GM12878 (cell line): Measurements from ENCODE around the gene CLEC20A. TPM values are rescaled to one million over a fixed set of nuclear protein-coding genes. Genes with fewer than 3 reads are reported as not detected.

Experiments
- ATAC-seq: fragments of 200-7000 bp; cut with Tn5 transposase; 3 replicates; pipeline ENCODE4 v1.9.1; 2020; ENCODE audit warnings: mild to moderate bottlenecking, moderate library complexity
- BruUV-seq: library from RNA; stranded (reverse); fragments of 400-500 nt; replicated peaks from 2 replicates; lab custom pipeline; 2021; lab: Mats Ljungman, UMichigan
- CTCF ChIA-PET: fragments of 300-600 bp; sonication (Branson Sonifier 250); formaldehyde crosslinking; extraction: SDS; loops from one replicate; lab custom pipeline; 2021; ENCODE audit warnings: inconsistent platforms; lab: Yijun Ruan, JAX
- POLR2A ChIA-PET: fragments of 350-600 bp; formaldehyde crosslinking; extraction: SDS; loops from one replicate; lab custom pipeline; 2021; ENCODE audit warnings: inconsistent platforms; lab: Charles Lee
- RAD21 ChIA-PET: fragments of 300-600 bp; sonication (Branson Sonifier 250); formaldehyde crosslinking; loops from one replicate; lab custom pipeline; 2023; ENCODE audit warnings: antibody characterized with exemption; ENCODE audit not compliant: unreplicated experiment; lab: Charles Lee
- SMC1A ChIA-PET: fragments of 300-600 bp; sonication (Branson Sonifier 250); formaldehyde crosslinking; loops from one replicate; lab custom pipeline; 2023; ENCODE audit not compliant: unreplicated experiment, uncharacterized antibody; lab: Charles Lee
- DNase-seq: peaks from one replicate; pipeline ENCODE4 v3.0.0-alpha.2; 2011; ENCODE audit warnings: low read depth, low spot score
- FAIRE-seq: peaks from 3 replicates; lab custom pipeline; 2011; peaks lifted over from hg19 to GRCh38; lab: Jason Lieb, UNC
- H2AFZ ChIP-seq: 2 replicates; pipeline ENCODE4 v1.6.0; 2011; ENCODE audit warnings: low read depth, low read length, control low read depth; ENCODE audit not compliant: control insufficient read depth
- H3K27ac ChIP-seq: 2 replicates; pipeline ENCODE4 v1.5.1; 2011; ENCODE audit warnings: control low read depth; ENCODE audit not compliant: control insufficient read depth, insufficient read depth
- H3K27me3 ChIP-seq, 2 experiments: replicated peaks in 1 of 2; 2 replicates each; pipeline versions ENCODE4 v1.6.0 to v1.6.1; 2011; ENCODE audit warnings: low read length in 1 of 2; ENCODE audit not compliant: control insufficient read depth in 2 of 2, insufficient read depth in 2 of 2
- H3K36me3 ChIP-seq, 2 experiments: 2 replicates each; pipeline ENCODE4 v1.5.1; 2011; ENCODE audit warnings: low read length in 1 of 2; ENCODE audit not compliant: control insufficient read depth in 2 of 2, insufficient read depth in 2 of 2
- H3K4me1 ChIP-seq: 2 replicates; pipeline ENCODE4 v1.6.1; 2011; ENCODE audit warnings: mild to moderate bottlenecking, low read length, moderate library complexity, mixed read lengths; ENCODE audit not compliant: control insufficient read depth, insufficient read depth
- H3K4me2 ChIP-seq: 2 replicates; pipeline ENCODE4 v1.6.0; 2011; ENCODE audit warnings: control low read depth; ENCODE audit not compliant: control insufficient read depth, insufficient read depth
- H3K4me3 ChIP-seq: fragments of 200-600 bp; sonication (generic); 2 replicates; pipeline ENCODE4 v1.5.1; 2016
- H3K79me2 ChIP-seq: 2 replicates; pipeline ENCODE4 v1.6.0; 2011; ENCODE audit warnings: low read length; ENCODE audit not compliant: control insufficient read depth, insufficient read depth
- H3K9ac ChIP-seq: 2 replicates; pipeline ENCODE4 v1.8.0; 2011; ENCODE audit warnings: low read length, control low read depth, mixed read lengths; ENCODE audit not compliant: control insufficient read depth, insufficient read depth
- H3K9me3 ChIP-seq: replicated peaks from 3 replicates; pipeline ENCODE4 v1.5.1; 2011; ENCODE audit warnings: mild to moderate bottlenecking, low read length; ENCODE audit not compliant: control insufficient read depth, insufficient read depth
- H4K20me1 ChIP-seq: 2 replicates; pipeline ENCODE4 v1.6.0; 2011; ENCODE audit not compliant: control insufficient read depth, insufficient read depth
- ASH2L ChIP-seq: fragments of 300-600, 200-600 bp; sonication (generic); IDR thresholded peaks from 2 replicates; pipeline ENCODE4 v1.6.1; 2017; ENCODE audit warnings: low read depth, mild to moderate bottlenecking, borderline replicate concordance
- BRCA1 ChIP-seq: IDR thresholded peaks from 2 replicates; pipeline ENCODE4 v1.6.1; 2011; ENCODE audit warnings: low read depth, low read length, improper control_type of control experiment
- ESRRA ChIP-seq: IDR thresholded peaks from 2 replicates; pipeline ENCODE4 v1.6.1; 2012; ENCODE audit warnings: mild to moderate bottlenecking, low read length, improper control_type of control experiment
- GATAD2B ChIP-seq: fragments of 450-650 bp; conservative IDR thresholded peaks from 2 replicates; pipeline ENCODE4 v1.6.1; 2017; ENCODE audit warnings: low read depth, mild to moderate bottlenecking, moderate library complexity
- HCFC1 ChIP-seq: fragments of 150-350 bp; IDR thresholded peaks from 2 replicates; pipeline ENCODE4 v1.6.1; 2014; ENCODE audit warnings: low read length
- IRF4 ChIP-seq: IDR thresholded peaks from 2 replicates; pipeline ENCODE4 v1.6.1; 2011; ENCODE audit warnings: low read depth, low read length
- KAT2A ChIP-seq: conservative IDR thresholded peaks from 2 replicates; pipeline ENCODE4 v1.6.1; 2011; ENCODE audit warnings: low read depth, low read length; ENCODE audit not compliant: control insufficient read depth
- KDM1A ChIP-seq: fragments of 200-600 bp; sonication (generic); IDR thresholded peaks from 2 replicates; pipeline ENCODE4 v1.6.1; 2016; ENCODE audit warnings: borderline replicate concordance
- NFIC ChIP-seq: IDR thresholded peaks from 2 replicates; pipeline ENCODE4 v1.6.1; 2012; ENCODE audit warnings: low read depth, mild to moderate bottlenecking, inconsistent platforms, low read length, moderate library complexity
- POLR2A ChIP-seq: IDR thresholded peaks from 2 replicates; pipeline ENCODE4 v1.6.1; 2011; ENCODE audit warnings: low read depth, mild to moderate bottlenecking, low read length
- POLR2AphosphoS2 ChIP-seq: IDR thresholded peaks from 2 replicates; pipeline ENCODE4 v1.6.1; 2011; ENCODE audit warnings: low read depth, mild to moderate bottlenecking, low read length, improper control_type of control experiment, moderate library complexity
- SIN3A ChIP-seq: IDR thresholded peaks from 2 replicates; pipeline ENCODE4 v1.6.1; 2012; ENCODE audit warnings: low read depth, low read length, improper control_type of control experiment
- TARDBP ChIP-seq: IDR thresholded peaks from 2 replicates; pipeline ENCODE4 v1.6.1; 2016; ENCODE audit warnings: borderline replicate concordance
- ZNF217 ChIP-seq: fragments of 450-650 bp; IDR thresholded peaks from 2 replicates; pipeline ENCODE4 v1.6.1; 2017; ENCODE audit warnings: antibody characterized with exemption, mild to moderate bottlenecking
- ZNF24 ChIP-seq: fragments of 450-650 bp; IDR thresholded peaks from 2 replicates; pipeline ENCODE4 v1.6.1; 2017; ENCODE audit warnings: antibody characterized with exemption, mild to moderate bottlenecking
- WGBS: methylation state at CpG from one replicate; pipeline ENCODE4 v1.1.6; 2016; ENCODE audit warnings: low lambda C conversion rate; ENCODE audit not compliant: insufficient replicate concordance, insufficient coverage; ENCODE audit errors: missing lambda C conversion rate; 5-methylcytosine and 5-hydroxymethylcytosine counted together
- in situ Hi-C: fragments of 300-500 bp; cut with MboI; formaldehyde crosslinking; loops from 9 replicates; pipeline ENCODE4 v1.14.3; 2018; ENCODE audit warnings: mixed read lengths
- intact Hi-C: fragments of 100-400 bp; cut with micrococcal nuclease; formaldehyde crosslinking; loops from one replicate; pipeline ENCODE4 v1.14.2; 2022; ENCODE audit not compliant: unreplicated experiment
- polyA plus RNA-seq, 11 experiments: library from polyadenylated mRNA; depleted of rRNA in 4 of 11; unstranded in 6 of 11; stranded (reverse) in 5 of 11; fragments of >200 nt; fragmentation: Nextera tagmentation in 4 of 11; fragmentation: Illumina TruSeq in 1 of 11; extraction: Ambion mirVana in 4 of 11; extraction: Trizol in 1 of 11; gene quantifications; 1 replicate in 1 of 11; 2 replicates in 10 of 11; pipeline versions ENCODE4 v1.2.1 to v1.2.3, GENCODE V29; 2011 to 2016; ENCODE audit warnings: inconsistent platforms in 2 of 11, missing spikeins in 2 of 11, low read depth in 1 of 11
- total RNA-seq, 4 experiments: library from RNA; depleted of rRNA in 3 of 4; stranded (reverse); fragments of >200 nt in 3 of 4; fragmentation: Illumina TruSeq in 1 of 4; extraction: Trizol in 1 of 4; gene quantifications; 2 replicates each; pipeline versions ENCODE4 v1.2.1 to v1.2.3, GENCODE V29; 2013 to 2021
- TF ChIP-seq, protein P1 (sequence below): IDR thresholded peaks from 2 replicates; pipeline ENCODE4 v1.6.1; 2012; ENCODE audit warnings: low read depth, low read length, improper control_type of control experiment
- TF ChIP-seq, protein P2 (sequence below): fragments of 150-350 bp; IDR thresholded peaks from 2 replicates; pipeline ENCODE4 v1.6.1; 2014; ENCODE audit warnings: mild to moderate bottlenecking, low read depth, low read length
- TF ChIP-seq, protein P3 (sequence below): fragments of 450-650 bp; formaldehyde crosslinking; IDR thresholded peaks from 2 replicates; pipeline ENCODE4 v1.5.0; 2022; ENCODE audit warnings: mild to moderate bottlenecking, missing genetic modification characterization

CLEC20A gene
- total and polyA plus RNA-seq, 10 of the 15 experiments (the other 5 are each of a cell fraction or from before 2014, with no cell fraction given): not detected

DNA sequence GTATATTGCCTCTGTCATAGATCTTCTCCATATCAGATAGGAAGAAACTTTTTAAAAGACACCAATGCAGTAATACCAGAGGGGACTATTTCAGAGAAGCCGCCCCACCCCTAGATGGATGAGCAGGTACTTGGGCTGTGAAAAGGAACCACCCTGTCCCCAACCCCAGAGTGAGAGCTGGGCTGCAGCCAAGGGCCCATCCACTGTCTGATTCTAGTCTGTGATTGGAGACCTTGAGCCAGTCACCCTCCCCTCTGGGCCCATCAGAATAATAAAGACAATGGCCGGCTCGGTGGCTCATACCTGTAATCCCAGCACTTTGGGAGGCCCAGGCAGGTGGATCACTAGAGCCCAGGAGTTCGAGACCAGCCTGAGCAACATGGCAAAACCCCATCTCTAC is 5.0 kb downstream of the CLEC20A start (continued):
- no peak for TF ChIP-seq KAT2A
- TF ChIP-seq, protein P1, sequence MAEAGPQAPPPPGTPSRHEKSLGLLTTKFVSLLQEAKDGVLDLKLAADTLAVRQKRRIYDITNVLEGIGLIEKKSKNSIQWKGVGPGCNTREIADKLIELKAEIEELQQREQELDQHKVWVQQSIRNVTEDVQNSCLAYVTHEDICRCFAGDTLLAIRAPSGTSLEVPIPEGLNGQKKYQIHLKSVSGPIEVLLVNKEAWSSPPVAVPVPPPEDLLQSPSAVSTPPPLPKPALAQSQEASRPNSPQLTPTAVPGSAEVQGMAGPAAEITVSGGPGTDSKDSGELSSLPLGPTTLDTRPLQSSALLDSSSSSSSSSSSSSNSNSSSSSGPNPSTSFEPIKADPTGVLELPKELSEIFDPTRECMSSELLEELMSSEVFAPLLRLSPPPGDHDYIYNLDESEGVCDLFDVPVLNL: no peak

DNA sequence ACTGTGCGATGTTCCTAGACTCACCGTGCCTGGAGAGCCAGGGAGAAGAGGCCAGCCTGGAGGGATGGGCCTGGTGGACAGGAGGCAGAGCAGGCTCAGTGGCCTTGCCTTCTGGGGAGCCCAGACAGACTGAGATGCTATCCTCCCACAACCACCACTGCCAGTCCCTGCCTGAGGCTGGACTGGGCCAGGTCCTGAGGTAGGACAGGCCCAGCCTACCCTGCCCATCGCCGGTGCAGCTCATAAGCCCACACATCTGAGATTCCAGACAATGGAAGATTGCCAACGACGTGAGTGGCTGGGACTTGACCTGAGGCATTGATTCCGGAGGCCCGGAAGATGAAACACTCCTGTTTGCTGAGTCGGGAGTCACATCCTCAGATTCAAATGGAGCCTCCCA is 5.8 kb downstream of the CLEC20A start:
- SMC1A ChIA-PET: no interaction called here
- no peak overlapping the region for H3K4me2 ChIP-seq
- TF ChIP-seq GATAD2B: no peak
- no peak for TF ChIP-seq POLR2A
- TF ChIP-seq IRF4: no peak
- no peak for TF ChIP-seq ASH2L
- TF ChIP-seq, protein P2, sequence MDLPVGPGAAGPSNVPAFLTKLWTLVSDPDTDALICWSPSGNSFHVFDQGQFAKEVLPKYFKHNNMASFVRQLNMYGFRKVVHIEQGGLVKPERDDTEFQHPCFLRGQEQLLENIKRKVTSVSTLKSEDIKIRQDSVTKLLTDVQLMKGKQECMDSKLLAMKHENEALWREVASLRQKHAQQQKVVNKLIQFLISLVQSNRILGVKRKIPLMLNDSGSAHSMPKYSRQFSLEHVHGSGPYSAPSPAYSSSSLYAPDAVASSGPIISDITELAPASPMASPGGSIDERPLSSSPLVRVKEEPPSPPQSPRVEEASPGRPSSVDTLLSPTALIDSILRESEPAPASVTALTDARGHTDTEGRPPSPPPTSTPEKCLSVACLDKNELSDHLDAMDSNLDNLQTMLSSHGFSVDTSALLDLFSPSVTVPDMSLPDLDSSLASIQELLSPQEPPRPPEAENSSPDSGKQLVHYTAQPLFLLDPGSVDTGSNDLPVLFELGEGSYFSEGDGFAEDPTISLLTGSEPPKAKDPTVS: no peak
- no peak for TF ChIP-seq BRCA1
- TF ChIP-seq KDM1A: no peak
- TF ChIP-seq SIN3A: no peak
- no peak for TF ChIP-seq POLR2AphosphoS2
- no peak for TF ChIP-seq ZNF217
- TF ChIP-seq ESRRA: no peak
- no peak for TF ChIP-seq ZNF24
- no peak for TF ChIP-seq HCFC1
- no peak for TF ChIP-seq NFIC
- TF ChIP-seq, protein P3, sequence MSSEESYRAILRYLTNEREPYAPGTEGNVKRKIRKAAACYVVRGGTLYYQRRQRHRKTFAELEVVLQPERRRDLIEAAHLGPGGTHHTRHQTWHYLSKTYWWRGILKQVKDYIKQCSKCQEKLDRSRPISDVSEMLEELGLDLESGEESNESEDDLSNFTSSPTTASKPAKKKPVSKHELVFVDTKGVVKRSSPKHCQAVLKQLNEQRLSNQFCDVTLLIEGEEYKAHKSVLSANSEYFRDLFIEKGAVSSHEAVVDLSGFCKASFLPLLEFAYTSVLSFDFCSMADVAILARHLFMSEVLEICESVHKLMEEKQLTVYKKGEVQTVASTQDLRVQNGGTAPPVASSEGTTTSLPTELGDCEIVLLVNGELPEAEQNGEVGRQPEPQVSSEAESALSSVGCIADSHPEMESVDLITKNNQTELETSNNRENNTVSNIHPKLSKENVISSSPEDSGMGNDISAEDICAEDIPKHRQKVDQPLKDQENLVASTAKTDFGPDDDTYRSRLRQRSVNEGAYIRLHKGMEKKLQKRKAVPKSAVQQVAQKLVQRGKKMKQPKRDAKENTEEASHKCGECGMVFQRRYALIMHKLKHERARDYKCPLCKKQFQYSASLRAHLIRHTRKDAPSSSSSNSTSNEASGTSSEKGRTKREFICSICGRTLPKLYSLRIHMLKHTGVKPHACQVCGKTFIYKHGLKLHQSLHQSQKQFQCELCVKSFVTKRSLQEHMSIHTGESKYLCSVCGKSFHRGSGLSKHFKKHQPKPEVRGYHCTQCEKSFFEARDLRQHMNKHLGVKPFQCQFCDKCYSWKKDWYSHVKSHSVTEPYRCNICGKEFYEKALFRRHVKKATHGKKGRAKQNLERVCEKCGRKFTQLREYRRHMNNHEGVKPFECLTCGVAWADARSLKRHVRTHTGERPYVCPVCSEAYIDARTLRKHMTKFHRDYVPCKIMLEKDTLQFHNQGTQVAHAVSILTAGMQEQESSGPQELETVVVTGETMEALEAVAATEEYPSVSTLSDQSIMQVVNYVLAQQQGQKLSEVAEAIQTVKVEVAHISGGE (CRISPR knock-in tag): no peak
- no peak for TF ChIP-seq TARDBP
- H3K36me3 ChIP-seq: no peaks in the 10 kb centered on the region
- CTCF ChIA-PET: interaction anchor here (1.7 kb wide), 1 partner anchor 11 kb away, joined by 6 read pairs; no protein-coding TSS in a partner anchor
- no peak for FAIRE-seq
- no peaks in the 10 kb centered on the region for H3K4me1 ChIP-seq
- no peaks in the 10 kb centered on the region for H3K9me3 ChIP-seq
- no peaks in the 10 kb centered on the region for H4K20me1 ChIP-seq
- DNase-seq: no peak
- no peak for ATAC-seq
- H3K4me3 ChIP-seq: no peak overlapping the region
- peaks cover 2 to 5% of the 10 kb centered on the region in 2 experiments; a peak in 3 of 4 replicates for H3K27me3 ChIP-seq
- in situ Hi-C loops (no loop called here), intact Hi-C loops (no loop called here)
- BruUV-seq: no TSS peak
- POLR2A ChIA-PET: no interaction called here
- H3K9ac ChIP-seq: no peak overlapping the region
- WGBS: 49% methylated on average over 9 of the region's 9 CpGs
- RAD21 ChIA-PET: no interaction called here
- H3K27ac ChIP-seq: no peak overlapping the region
- H3K79me2 ChIP-seq: no peaks in the 10 kb centered on the region
- H2AFZ ChIP-seq: no peak overlapping the region
